ENCODE data around the gene GNG2. TPM values are rescaled to one million over a fixed set of nuclear protein-coding genes. Genes with fewer than 3 reads are reported as not detected.

GNG2 gene
- total RNA-seq, 1 experiment from 2014 or later, result 9.3 TPM

DNA sequence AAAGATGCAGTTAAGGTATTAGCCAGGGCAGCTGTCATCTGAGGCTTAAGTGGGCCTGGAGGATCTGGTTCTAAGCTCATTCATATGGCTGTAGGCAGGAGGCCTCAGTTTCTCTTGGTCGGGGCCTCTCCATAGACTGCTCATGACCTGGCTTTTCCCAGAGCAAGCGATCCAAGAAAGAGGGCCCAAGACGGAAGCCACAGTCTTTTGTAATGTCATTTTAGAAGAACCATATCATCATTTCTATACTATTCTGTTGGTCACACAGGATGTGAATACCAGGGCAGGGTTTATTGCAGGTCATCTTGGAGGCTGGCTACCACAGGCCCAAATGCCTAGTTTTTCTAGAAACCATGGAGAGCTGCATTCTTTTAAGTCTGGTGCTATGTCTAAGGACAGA, 47.7 kb downstream of the GNG2 start:
- H3K9me2 ChIP-seq (replicated peaks; ENCODE audit: low read length), result no peaks in the 10 kb centered on the region
- DNase-seq (no peak), ATAC-seq (no peak)
- ChIA-PET POLR2A (ENCODE audit: unreplicated experiment) (no interaction called here), CTCF (no interaction called here)
- TF ChIP-seq CTCF (conservative IDR thresholded peaks at IDR 0.05; ENCODE audit: low read depth, low read length) (no peak), EZH2 (IDR thresholded peaks at IDR 0.05; ENCODE audit: low read length, unreplicated experiment) (no peak), EZH2phosphoT487 (IDR thresholded peaks at IDR 0.05; ENCODE audit: borderline replicate concordance, low read length) (no peak)
- H3K9me3 ChIP-seq (ENCODE audit: low read length), result peaks cover 10% of the 10 kb centered on the region
- H3K4me1 ChIP-seq (ENCODE audit: insufficient read depth, low read length), result peaks cover 5% of the 10 kb centered on the region
- no peak overlapping the region for H3K4me3 ChIP-seq (ENCODE audit: low read length)
- intact Hi-C loops (cut with micrococcal nuclease), result no loop called here
- H2AFZ ChIP-seq (ENCODE audit: low read length), result no peak overlapping the region
- H4K20me1 ChIP-seq (ENCODE audit: low read length), result no peaks in the 10 kb centered on the region
- H3K36me3 ChIP-seq (ENCODE audit: low read depth, low read length), result peaks cover 5% of the 10 kb centered on the region; the same call in 1 of the 2 replicates
- H3K9ac ChIP-seq (ENCODE audit: low read length), result no peak overlapping the region
- no peaks in the 10 kb centered on the region for H3K79me2 ChIP-seq (ENCODE audit: low read length)
- no peak overlapping the region for H3K4me2 ChIP-seq (ENCODE audit: low read length)
- no peak overlapping the region for H3K27ac ChIP-seq (ENCODE audit: low read length)
- H3F3A ChIP-seq (ENCODE audit: low read length, unreplicated experiment), result peaks cover 3% of the 10 kb centered on the region
- no TSS peak for BruUV-seq (replicated peaks)
- no peaks in the 10 kb centered on the region for H3K27me3 ChIP-seq (ENCODE audit: low read length)

DNA sequence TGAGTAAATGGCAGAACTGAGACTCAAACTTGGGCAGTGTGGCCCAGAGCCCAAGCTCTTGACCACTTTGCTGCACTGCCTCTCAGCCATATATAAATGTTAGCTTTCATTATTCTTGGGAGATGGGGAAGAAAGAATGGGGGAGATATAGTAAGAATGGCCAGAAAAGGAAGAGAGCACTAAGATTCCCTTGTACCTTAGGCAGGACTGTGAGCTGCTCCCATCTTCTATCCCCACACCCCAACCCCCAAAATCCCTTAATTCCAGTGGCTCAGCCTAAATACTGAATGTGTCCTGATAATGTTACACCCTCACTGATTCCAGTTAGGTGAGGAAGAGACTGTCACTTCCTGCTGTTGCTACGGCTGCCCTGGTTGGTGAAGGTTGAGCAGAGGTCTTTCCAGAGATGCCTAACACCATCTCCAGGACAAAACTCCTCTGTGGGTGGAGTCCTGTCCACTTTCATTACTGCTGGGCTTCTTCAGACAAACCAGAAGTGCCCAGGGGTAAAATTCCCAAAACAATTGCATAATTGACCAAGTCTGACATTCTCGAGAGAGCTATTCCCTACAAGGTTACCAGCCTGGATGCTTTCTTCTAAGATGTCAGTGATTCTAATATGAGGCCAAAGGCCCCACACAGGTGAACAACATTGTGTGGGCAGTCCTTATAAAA, 51.8 kb downstream of the GNG2 start:
- POLR2A ChIA-PET (ENCODE audit: unreplicated experiment), result no interaction called here
- H3K9me3 ChIP-seq (ENCODE audit: low read length), result no peaks in the 10 kb centered on the region
- no peak overlapping the region for H3K9ac ChIP-seq (ENCODE audit: low read length)
- no peak overlapping the region for H2AFZ ChIP-seq (ENCODE audit: low read length)
- H3K79me2 ChIP-seq (ENCODE audit: low read length), result no peaks in the 10 kb centered on the region
- H3K27me3 ChIP-seq (ENCODE audit: low read length), result no peaks in the 10 kb centered on the region
- no peaks in the 10 kb centered on the region for H3F3A ChIP-seq (ENCODE audit: low read length, unreplicated experiment)
- no peak overlapping the region for H3K4me2 ChIP-seq (ENCODE audit: low read length)
- no peak overlapping the region for H3K4me3 ChIP-seq (ENCODE audit: low read length)
- TF ChIP-seq CTCF (conservative IDR thresholded peaks at IDR 0.05; ENCODE audit: low read depth, low read length) (no peak), EZH2phosphoT487 (IDR thresholded peaks at IDR 0.05; ENCODE audit: borderline replicate concordance, low read length) (no peak), EZH2 (IDR thresholded peaks at IDR 0.05; ENCODE audit: low read length, unreplicated experiment) (no peak)
- BruUV-seq (replicated peaks), result no TSS peak
- H3K27ac ChIP-seq (ENCODE audit: low read length), result no peak overlapping the region
- CTCF ChIA-PET, result no interaction called here
- H3K9me2 ChIP-seq (replicated peaks; ENCODE audit: low read length), result no peaks in the 10 kb centered on the region
- no peak for DNase-seq
- H3K36me3 ChIP-seq (ENCODE audit: low read depth, low read length), result no peaks in the 10 kb centered on the region
- H3K4me1 ChIP-seq (ENCODE audit: insufficient read depth, low read length), result no peaks in the 10 kb centered on the region
- intact Hi-C loops (cut with micrococcal nuclease), result no loop called here
- no peaks in the 10 kb centered on the region for H4K20me1 ChIP-seq (ENCODE audit: low read length)
- ATAC-seq, result no peak

GRCh38 chr14:51914310-51914709, 53.9 kb downstream of the GNG2 start:
- CTCF ChIA-PET, result no interaction called here

More at GRCh38 chr14:51914310-51914709, 53.9 kb downstream of the GNG2 start:
- Histone ChIP-seq H3K27ac (ENCODE audit: low read length) (no peak overlapping the region), H3F3A (ENCODE audit: low read length, unreplicated experiment) (no peaks in the 10 kb centered on the region), H3K4me3 (ENCODE audit: low read length) (no peak overlapping the region), H3K9me3 (ENCODE audit: low read length) (no peaks in the 10 kb centered on the region), H3K79me2 (ENCODE audit: low read length) (no peaks in the 10 kb centered on the region), H3K9me2 (replicated peaks; ENCODE audit: low read length) (no peaks in the 10 kb centered on the region), H2AFZ (ENCODE audit: low read length) (no peak overlapping the region), H3K4me2 (ENCODE audit: low read length) (no peak overlapping the region), H3K9ac (ENCODE audit: low read length) (no peak overlapping the region), H3K27me3 (ENCODE audit: low read length) (no peaks in the 10 kb centered on the region), H4K20me1 (ENCODE audit: low read length) (no peaks in the 10 kb centered on the region), H3K4me1 (ENCODE audit: insufficient read depth, low read length) (no peaks in the 10 kb centered on the region), H3K36me3 (ENCODE audit: low read depth, low read length) (no peaks in the 10 kb centered on the region)
- DNase-seq, result no peak
- no peak for ATAC-seq
- BruUV-seq (replicated peaks), result no TSS peak
- TF ChIP-seq CTCF (conservative IDR thresholded peaks at IDR 0.05; ENCODE audit: low read depth, low read length) (no peak), EZH2 (IDR thresholded peaks at IDR 0.05; ENCODE audit: low read length, unreplicated experiment) (no peak), EZH2phosphoT487 (IDR thresholded peaks at IDR 0.05; ENCODE audit: borderline replicate concordance, low read length) (no peak)
- intact Hi-C loops (cut with micrococcal nuclease), result no loop called here
- POLR2A ChIA-PET (ENCODE audit: unreplicated experiment), result no interaction called here
